MG63 (cell line): Measurements from ENCODE around the gene COL6A5. TPM values are rescaled to one million over a fixed set of nuclear protein-coding genes. Genes with fewer than 3 reads are reported as not detected.
A peak's percentile ranks its signal among the peaks of the same experiment; 100 is the strongest.

Source experiments
- DNase-seq: peaks from one replicate; pipeline ENCODE4 v3.0.0-alpha.2; 2020
- H3K27me3 ChIP-seq: fragments of 250-450 bp; sonication (Bioruptor Pico); 2 replicates; pipeline ENCODE4 v1.5.1; 2020; ENCODE audit warnings: mild to moderate bottlenecking, moderate library complexity
- H3K36me3 ChIP-seq: fragments of 250-450 bp; sonication (Bioruptor Pico); 2 replicates; pipeline ENCODE4 v1.5.1; 2020; ENCODE audit warnings: mild to moderate bottlenecking, moderate library complexity
- H3K4me3 ChIP-seq: fragments of 250-450 bp; sonication (Bioruptor Pico); 2 replicates; pipeline ENCODE4 v1.5.1; 2020; ENCODE audit warnings: mild to moderate bottlenecking, moderate library complexity
- H3K9me3 ChIP-seq: fragments of 250-450 bp; sonication (Bioruptor Pico); 2 replicates; pipeline ENCODE4 v1.5.1; 2020; ENCODE audit warnings: mild to moderate bottlenecking, moderate library complexity
- total RNA-seq: library from RNA; depleted of rRNA; stranded (reverse); fragments of >200 nt; shearing (Covaris generic); gene quantifications from 2 replicates; pipeline ENCODE4 v1.2.3, GENCODE V29; 2014; ENCODE audit warnings: low replicate concordance

The COL6A5 gene
- total RNA-seq, 1 experiment from 2014 or later, result not detected

- no peaks in the 10 kb centered on the region for H3K36me3 ChIP-seq
- H3K4me3 ChIP-seq, result no peak overlapping the region
- peaks cover 16% of the 10 kb centered on the region for H3K27me3 ChIP-seq
- H3K9me3 ChIP-seq, result no peaks in the 10 kb centered on the region
- DNase-seq, result no peak
These were observed 122.8 kb downstream of the COL6A5 start for GRCh38 chr3:130468311-130468710.

DNA sequence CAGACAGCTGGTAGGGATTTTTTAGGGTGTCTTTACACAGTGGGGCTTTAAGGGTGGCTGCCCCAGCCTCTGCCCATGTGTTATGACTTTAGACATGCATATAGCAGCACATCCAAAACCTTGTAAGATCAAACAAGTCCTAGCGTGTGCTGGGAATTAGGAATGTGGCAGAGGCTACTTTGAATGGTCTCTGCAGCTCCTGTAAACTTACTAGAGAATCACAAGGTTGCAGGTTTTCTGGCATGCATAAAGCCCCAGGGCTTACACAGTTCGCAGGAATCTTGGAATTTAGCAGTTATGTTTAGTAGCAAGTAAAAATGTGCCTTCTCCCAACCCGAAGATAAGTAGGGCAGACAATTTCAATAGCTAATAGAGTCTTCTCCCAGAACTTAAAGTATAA is 124.7 kb downstream of the COL6A5 start:
- no peak for DNase-seq
- Histone ChIP-seq H3K36me3 (no peaks in the 10 kb centered on the region), H3K4me3 (no peak overlapping the region), H3K9me3 (peaks cover 2% of the 10 kb centered on the region; the same call in 1 of the 2 replicates), H3K27me3 (peaks cover 16% of the 10 kb centered on the region)

DNA sequence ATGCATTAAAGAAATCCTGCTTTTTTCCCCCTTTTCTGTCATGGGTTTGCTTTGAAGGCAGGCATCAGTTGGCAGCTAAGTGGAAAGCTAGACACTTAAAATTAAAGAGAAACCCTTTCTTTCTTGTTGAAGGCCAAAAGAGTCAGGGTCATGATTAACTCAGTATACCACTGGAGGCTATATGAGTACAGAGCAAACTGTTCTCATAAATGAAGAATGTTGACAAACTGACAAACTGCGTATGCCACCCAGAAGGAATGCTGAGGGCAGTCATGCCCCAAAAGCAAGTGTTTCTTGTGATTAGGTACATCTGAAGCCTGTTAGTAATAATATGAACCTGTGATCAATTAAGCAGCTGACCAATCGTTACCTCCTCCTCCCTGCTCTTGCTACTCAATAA is 127.9 kb downstream of the COL6A5 start:
- no peak for DNase-seq
- Histone ChIP-seq H3K36me3 (no peaks in the 10 kb centered on the region), H3K27me3 (peaks cover 16% of the 10 kb centered on the region), H3K4me3 (no peak overlapping the region), H3K9me3 (peaks cover 3% of the 10 kb centered on the region; the same call in 1 of the 2 replicates)

GRCh38 chr3:130480736-130481135 is 135.3 kb downstream of the COL6A5 start:
- H3K36me3 ChIP-seq, result no peaks in the 10 kb centered on the region
- H3K9me3 ChIP-seq, result no peaks in the 10 kb centered on the region
- H3K27me3 ChIP-seq, result peaks cover 10% of the 10 kb centered on the region
- peak; percentile 13 for DNase-seq
- H3K4me3 ChIP-seq, result no peak overlapping the region

DNA sequence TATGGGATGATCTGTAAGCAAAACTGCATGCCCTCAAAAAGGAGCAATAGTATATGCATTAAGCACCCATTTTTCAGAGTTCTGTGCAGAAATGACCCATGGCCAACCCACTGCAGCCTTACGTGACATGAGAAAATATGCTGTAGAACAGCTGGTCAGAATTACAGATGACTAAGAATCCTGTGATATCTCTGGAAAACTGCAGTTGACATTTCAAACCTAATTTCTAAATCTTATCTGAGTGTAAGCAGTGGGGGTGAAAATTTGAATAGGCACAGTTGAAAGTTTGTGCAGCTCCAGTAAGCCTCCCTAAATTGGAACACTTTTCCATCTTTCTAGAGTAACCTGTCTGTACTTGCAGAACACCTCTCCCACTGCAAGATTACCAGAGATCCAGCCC is 142.8 kb downstream of the COL6A5 start:
- H3K36me3 ChIP-seq, result no peaks in the 10 kb centered on the region
- H3K9me3 ChIP-seq, result no peaks in the 10 kb centered on the region
- H3K4me3 ChIP-seq, result no peak overlapping the region
- peaks cover 2% of the 10 kb centered on the region; the same call in 1 of the 2 replicates for H3K27me3 ChIP-seq
- no peak for DNase-seq

DNA sequence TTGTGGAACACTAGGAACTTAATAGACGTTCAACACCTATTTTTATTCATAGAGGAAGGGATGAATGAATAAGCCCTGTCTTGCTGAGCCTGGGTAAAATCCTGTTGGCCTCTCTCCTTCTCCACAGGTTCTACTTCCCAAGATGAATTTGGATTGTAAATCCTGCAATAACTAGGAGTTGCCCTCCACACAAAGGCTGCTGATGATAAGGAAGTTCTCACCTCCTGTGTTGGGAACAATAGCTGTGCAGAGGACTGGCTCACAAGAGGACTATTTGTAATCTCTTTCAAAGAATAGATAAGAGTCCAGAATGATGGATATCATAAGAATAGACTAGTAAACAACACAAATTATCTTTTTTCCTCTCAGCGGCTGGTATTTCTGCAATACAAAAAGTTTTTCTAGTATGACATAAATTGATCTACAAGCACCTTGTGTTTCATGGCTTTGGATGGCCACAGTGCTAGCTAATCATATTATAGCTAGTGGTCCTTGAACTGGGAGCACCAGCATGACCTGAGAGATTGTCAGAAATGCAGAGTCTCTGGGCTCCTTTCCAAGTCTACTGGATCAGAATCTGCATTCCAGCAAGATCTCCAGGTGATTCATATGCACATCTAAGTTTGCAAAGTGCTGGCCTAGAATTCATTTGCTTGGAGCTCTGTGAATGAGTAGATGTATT is 143.4 kb downstream of the COL6A5 start:
- no peaks in the 10 kb centered on the region for H3K36me3 ChIP-seq
- peaks cover 2% of the 10 kb centered on the region for H3K27me3 ChIP-seq
- H3K4me3 ChIP-seq, result no peak overlapping the region
- H3K9me3 ChIP-seq, result no peaks in the 10 kb centered on the region
- DNase-seq, result no peak

DNA sequence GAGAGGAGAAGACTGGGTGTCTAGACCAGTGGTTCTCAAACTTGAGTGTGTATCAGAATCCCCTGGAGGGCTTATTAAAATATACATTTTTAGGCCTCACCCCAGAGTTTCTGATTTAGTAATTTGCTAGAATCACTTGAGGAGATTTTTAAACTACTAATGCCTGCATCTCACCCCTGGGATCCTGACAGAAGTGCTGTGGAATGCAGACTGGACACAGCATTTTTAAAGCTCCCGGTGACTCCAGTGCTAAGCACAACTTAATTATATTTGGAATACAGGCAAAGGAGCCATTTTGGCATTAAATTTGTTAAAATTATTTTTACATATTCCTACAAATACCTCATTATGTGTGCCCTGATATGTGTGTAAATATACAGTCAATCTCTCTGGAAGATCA is 144.8 kb downstream of the COL6A5 start:
- no peaks in the 10 kb centered on the region for H3K36me3 ChIP-seq
- no peaks in the 10 kb centered on the region; the same call in 1 of the 2 replicates for H3K27me3 ChIP-seq
- no peak for DNase-seq
- H3K9me3 ChIP-seq, result no peaks in the 10 kb centered on the region
- no peak overlapping the region for H3K4me3 ChIP-seq

- Histone ChIP-seq H3K4me3 (no peak overlapping the region), H3K9me3 (no peaks in the 10 kb centered on the region), H3K36me3 (no peaks in the 10 kb centered on the region), H3K27me3 (no peaks in the 10 kb centered on the region; the same call in 1 of the 2 replicates)
- DNase-seq, result no peak
These were observed 146.0 kb downstream of the COL6A5 start for GRCh38 chr3:130491431-130491830.

GRCh38 chr3:130504701-130505100 is 159.2 kb downstream of the COL6A5 start:
- Histone ChIP-seq H3K4me3 (no peak overlapping the region), H3K36me3 (no peaks in the 10 kb centered on the region), H3K9me3 (no peaks in the 10 kb centered on the region), H3K27me3 (peaks cover 23% of the 10 kb centered on the region)
- DNase-seq, result no peak

- no peak for DNase-seq
- Histone ChIP-seq H3K9me3 (no peaks in the 10 kb centered on the region), H3K36me3 (no peaks in the 10 kb centered on the region), H3K27me3 (peaks cover 25% of the 10 kb centered on the region), H3K4me3 (no peak overlapping the region)
These were observed 160.6 kb downstream of the COL6A5 start for GRCh38 chr3:130506031-130506430.

GRCh38 chr3:130507746-130508145 is 162.3 kb downstream of the COL6A5 start:
- Histone ChIP-seq H3K36me3 (no peaks in the 10 kb centered on the region), H3K27me3 (peaks cover 28% of the 10 kb centered on the region), H3K4me3 (no peak overlapping the region), H3K9me3 (no peaks in the 10 kb centered on the region)
- no peak for DNase-seq

GRCh38 chr3:130509008-130509407 is 163.5 kb downstream of the COL6A5 start:
- Histone ChIP-seq H3K4me3 (no peak overlapping the region), H3K36me3 (no peaks in the 10 kb centered on the region), H3K27me3 (peaks cover 26% of the 10 kb centered on the region), H3K9me3 (no peaks in the 10 kb centered on the region)
- no peak for DNase-seq

GRCh38 chr3:130514681-130515080 is 169.2 kb downstream of the COL6A5 start:
- no peaks in the 10 kb centered on the region for H3K36me3 ChIP-seq
- no peaks in the 10 kb centered on the region for H3K9me3 ChIP-seq
- no peak for DNase-seq
- H3K4me3 ChIP-seq, result no peak overlapping the region
- peaks cover 57% of the 10 kb centered on the region for H3K27me3 ChIP-seq

- no peaks in the 10 kb centered on the region for H3K9me3 ChIP-seq
- peaks cover 56% of the 10 kb centered on the region for H3K27me3 ChIP-seq
- peak; percentile 30 for DNase-seq
- no peaks in the 10 kb centered on the region for H3K36me3 ChIP-seq
- no peak overlapping the region for H3K4me3 ChIP-seq
These were observed 170.3 kb downstream of the COL6A5 start for GRCh38 chr3:130515755-130516154.

DNA sequence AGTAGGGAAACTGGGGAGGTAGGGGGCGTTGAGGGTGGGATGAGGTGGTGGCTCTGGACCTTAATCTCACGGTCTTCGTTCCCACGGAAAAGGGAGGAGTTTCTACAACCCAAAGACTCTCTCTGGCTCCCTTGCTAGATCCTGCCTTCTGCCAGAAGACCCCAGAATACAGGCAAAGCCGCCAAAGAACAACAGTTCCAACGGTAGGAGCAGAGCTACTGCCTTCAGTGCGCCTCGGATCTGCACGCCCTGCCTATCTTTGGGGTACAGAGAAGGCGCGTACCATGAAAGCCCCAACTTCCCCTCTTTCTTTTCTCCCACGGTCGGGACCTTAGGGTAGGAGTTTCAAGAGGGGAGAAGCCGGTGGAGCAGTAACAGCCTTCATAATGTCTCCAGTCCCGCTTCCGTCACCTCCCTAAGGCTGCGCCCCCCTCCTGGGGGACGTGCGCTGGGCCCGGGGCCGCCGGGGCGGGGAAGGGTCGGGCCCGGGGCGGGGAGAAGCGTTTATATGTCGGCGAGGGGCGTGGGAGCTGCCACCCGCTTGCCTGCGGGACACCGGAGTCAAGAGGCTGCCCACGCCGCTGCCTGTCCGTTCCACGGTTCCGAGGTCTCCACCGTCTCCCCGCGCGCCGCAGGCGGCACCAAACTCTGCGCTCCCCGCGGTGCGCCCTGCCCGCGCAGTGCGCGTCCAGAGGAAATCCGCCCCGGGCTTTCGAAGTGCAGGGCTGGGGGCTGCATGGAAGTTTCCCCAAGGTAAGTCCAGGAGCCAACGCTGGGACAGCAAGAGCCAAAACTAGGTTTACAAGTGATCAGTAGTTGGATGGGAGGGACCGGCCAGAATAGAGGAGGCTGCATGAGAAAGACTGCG is 171.4 kb downstream of the COL6A5 start, which contains the start of gene COL6A6:
Gene COL6A6, plus strand, starts transcription at position 533 of the 868 bp plus-strand sequence. CDS start 43,188 bp downstream, outside the sequence.
- no peaks in the 10 kb centered on the region for H3K36me3 ChIP-seq
- H3K27me3 ChIP-seq, result peaks cover 53% of the 10 kb centered on the region
- no peaks in the 10 kb centered on the region for H3K9me3 ChIP-seq
- DNase-seq, result no peak
- no peak within 1 kb of the TSS for H3K4me3 ChIP-seq

- H3K4me3 ChIP-seq, result no peak overlapping the region
- H3K27me3 ChIP-seq, result peaks cover 53% of the 10 kb centered on the region
- no peaks in the 10 kb centered on the region for H3K36me3 ChIP-seq
- H3K9me3 ChIP-seq, result no peaks in the 10 kb centered on the region
- DNase-seq, result peak; percentile 14
These were observed 172.1 kb downstream of the COL6A5 start for GRCh38 chr3:130517602-130518001.

- DNase-seq, result no peak
- H3K9me3 ChIP-seq, result no peaks in the 10 kb centered on the region
- no peaks in the 10 kb centered on the region for H3K36me3 ChIP-seq
- H3K27me3 ChIP-seq, result peaks cover 55% of the 10 kb centered on the region
- H3K4me3 ChIP-seq, result no peak overlapping the region
These were observed 174.3 kb downstream of the COL6A5 start for GRCh38 chr3:130519754-130520153.
